Pancreas (tissue), 10 donors: Measurements from ENCODE around the gene TSPAN14. TPM values are rescaled to one million over a fixed set of nuclear protein-coding genes. Genes with fewer than 3 reads are reported as not detected.
"Not testable (repeated sequence)": the region's sequence is repeated elsewhere in the genome, so short reads cannot be mapped to it uniquely, and the experiment has no call there.

Experiments used
- ATAC-seq, 4 donors: fragments of 200-7000 bp; cut with Tn5 transposase; one replicate each; pipeline versions ENCODE4 v1.8.0 to v1.9.1; 2020; ENCODE audit warnings: mild to moderate bottlenecking in 4 of 4, moderate library complexity in 4 of 4
- DNase-seq, 6 donors: peaks; one replicate each; pipeline ENCODE4 v3.0.0-alpha.2; 2020
- FAIRE-seq: peaks from 2 replicates; lab custom pipeline; 2012; peaks lifted over from hg19 to GRCh38; lab: Jason Lieb, UNC
- H3K27ac ChIP-seq, 4 donors: fragments of 200-600 bp; sonication (generic); 1 replicate in 3 of 4; 2 replicates in 1 of 4; pipeline versions ENCODE4 v1.5.0 to v1.8.0; 2020
- H3K27me3 ChIP-seq, 4 donors: fragments of 200-600 bp; one replicate each; pipeline ENCODE4 v1.8.0; 2021
- H3K36me3 ChIP-seq, 3 donors: fragments of 200-600 bp; sonication (generic) in 1 of 3; one replicate each; pipeline versions ENCODE4 v1.5.0 to v1.8.0; 2020 to 2021
- H3K4me1 ChIP-seq, 3 donors: fragments of 200-600 bp; one replicate each; pipeline ENCODE4 v1.8.0; 2021
- H3K4me3 ChIP-seq, 4 donors: fragments of 200-600 bp; sonication (generic) in 2 of 4; one replicate each; pipeline versions ENCODE4 v1.5.0 to v1.8.0; 2020 to 2021
- H3K9me3 ChIP-seq, 4 donors: fragments of 200-600 bp; one replicate each; pipeline ENCODE4 v1.8.0; 2021
- WGBS, 2 donors: extraction: QIAGEN DNeasy Blood & Tissue Kit; methylation state at CpG; one replicate each; pipeline ENCODE4 v1.1.7; 2013; 5-methylcytosine and 5-hydroxymethylcytosine counted together
- intact Hi-C, 3 donors: fragments of 100-400 bp; cut with DNase I; formaldehyde crosslinking; loops; one replicate each; pipeline versions ENCODE4 v1.11.1 to v1.14.2; 2022
- polyA plus RNA-seq, 2 donors: library from polyadenylated mRNA; stranded (reverse); fragments of 200-250 nt; gene quantifications; one replicate each; pipeline ENCODE4 v1.2.3, GENCODE V29; 2013
- total RNA-seq, 6 donors: library from RNA; stranded (reverse); fragmentation: NEBNext Ultra II Directional in 4 of 6; extraction: Animal tissue kit (Norgen Biotek cat#: 25700) in 4 of 6; gene quantifications; one replicate each; pipeline versions ENCODE4 v1.2.1 to v1.2.4, GENCODE V29; 2021 to 2023
- TF ChIP-seq, protein P1 (sequence below), 4 donors: fragments of 200-600 bp; sonication (generic) in 3 of 4; IDR thresholded peaks; one replicate each; pipeline versions ENCODE4 v1.5.0 to v1.8.0; 2021; ENCODE audit warnings: antibody characterized with exemption in 4 of 4
- donor health status: healthy with polysubstance abuse.
- donor health status: DM: no; HTN: no; CAD: no; lungs with moderate emphysema.
- donor health status: DM: no; HTN: no; CAD: no.
- donor health status: control.
- donor health status: control.
- donor health status: Bipolar disorder and iron deficiency.
- donor health status: DM: yes; HTN: yes; CAD: no.
- donor health status: DM: no; HTN: no; CAD: no.
- donor health status: DM: no; HTN: no; CAD: no.
- donor health status: DM: yes; HTN: yes; CAD: no.

TSPAN14 gene
- total and polyA plus RNA-seq, 8 donors: 10.6 to 61.9 (median 23.2) TPM

DNA sequence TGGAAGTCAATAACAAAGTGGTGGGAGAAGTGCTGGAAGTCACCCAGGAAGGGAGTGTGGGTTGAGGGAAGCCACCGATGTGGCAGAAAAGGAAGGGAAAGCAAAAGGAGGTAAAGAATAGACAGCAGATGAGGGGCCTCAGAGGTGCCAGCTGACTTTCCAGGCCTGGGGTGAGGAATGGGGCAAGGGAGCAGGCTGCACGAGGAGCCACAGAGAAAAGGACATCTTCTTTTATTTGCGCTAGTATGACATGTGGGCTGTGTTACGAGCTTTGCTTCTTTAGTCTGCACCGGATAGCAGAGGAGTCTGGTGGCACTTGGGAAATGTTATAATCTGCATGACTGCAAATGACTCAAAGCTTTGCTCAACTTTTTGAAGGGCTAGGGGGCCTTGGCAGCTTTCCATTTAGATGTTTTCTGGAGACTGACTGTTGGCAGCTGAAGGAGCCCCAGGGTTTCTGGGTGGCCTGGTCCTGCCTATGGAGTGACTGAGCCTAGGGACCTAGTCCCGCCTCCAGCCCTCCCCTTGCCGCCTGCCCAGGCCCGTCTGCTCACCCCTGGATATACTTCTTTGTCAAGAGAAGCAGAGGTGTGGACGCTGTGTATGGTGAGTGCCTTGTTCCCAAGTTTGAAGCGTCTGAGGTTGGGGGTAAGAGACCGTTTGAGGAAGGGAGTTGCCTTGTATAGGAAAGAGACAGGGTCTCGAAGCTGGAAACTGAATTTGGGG lies 40.7 kb upstream of the TSPAN14 start:
- Histone ChIP-seq H3K27me3 (no peaks in the 10 kb centered on the region), H3K36me3 (no peaks in the 10 kb centered on the region), H3K27ac (peak overlapping the region in 2 of 4 donors; percentile 29 to 33), H3K4me1 (peaks cover 0 to 14% (median 7%) of the 10 kb centered on the region in 3 donors), H3K9me3 (no peaks in the 10 kb centered on the region), H3K4me3 (no peak overlapping the region)
- TF ChIP-seq, protein P1, sequence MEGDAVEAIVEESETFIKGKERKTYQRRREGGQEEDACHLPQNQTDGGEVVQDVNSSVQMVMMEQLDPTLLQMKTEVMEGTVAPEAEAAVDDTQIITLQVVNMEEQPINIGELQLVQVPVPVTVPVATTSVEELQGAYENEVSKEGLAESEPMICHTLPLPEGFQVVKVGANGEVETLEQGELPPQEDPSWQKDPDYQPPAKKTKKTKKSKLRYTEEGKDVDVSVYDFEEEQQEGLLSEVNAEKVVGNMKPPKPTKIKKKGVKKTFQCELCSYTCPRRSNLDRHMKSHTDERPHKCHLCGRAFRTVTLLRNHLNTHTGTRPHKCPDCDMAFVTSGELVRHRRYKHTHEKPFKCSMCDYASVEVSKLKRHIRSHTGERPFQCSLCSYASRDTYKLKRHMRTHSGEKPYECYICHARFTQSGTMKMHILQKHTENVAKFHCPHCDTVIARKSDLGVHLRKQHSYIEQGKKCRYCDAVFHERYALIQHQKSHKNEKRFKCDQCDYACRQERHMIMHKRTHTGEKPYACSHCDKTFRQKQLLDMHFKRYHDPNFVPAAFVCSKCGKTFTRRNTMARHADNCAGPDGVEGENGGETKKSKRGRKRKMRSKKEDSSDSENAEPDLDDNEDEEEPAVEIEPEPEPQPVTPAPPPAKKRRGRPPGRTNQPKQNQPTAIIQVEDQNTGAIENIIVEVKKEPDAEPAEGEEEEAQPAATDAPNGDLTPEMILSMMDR (IDR thresholded peaks at IDR 0.05): no peak
- ATAC-seq: peak in 1 of 4 donors; percentile 10
- FAIRE-seq: no peak
- DNase-seq: no peak
- whole genome bisulfite sequencing, 2 donors: 88 to 89% methylated on average over 12 of the region's 12 CpGs
- intact Hi-C loops: no loop called here

DNA sequence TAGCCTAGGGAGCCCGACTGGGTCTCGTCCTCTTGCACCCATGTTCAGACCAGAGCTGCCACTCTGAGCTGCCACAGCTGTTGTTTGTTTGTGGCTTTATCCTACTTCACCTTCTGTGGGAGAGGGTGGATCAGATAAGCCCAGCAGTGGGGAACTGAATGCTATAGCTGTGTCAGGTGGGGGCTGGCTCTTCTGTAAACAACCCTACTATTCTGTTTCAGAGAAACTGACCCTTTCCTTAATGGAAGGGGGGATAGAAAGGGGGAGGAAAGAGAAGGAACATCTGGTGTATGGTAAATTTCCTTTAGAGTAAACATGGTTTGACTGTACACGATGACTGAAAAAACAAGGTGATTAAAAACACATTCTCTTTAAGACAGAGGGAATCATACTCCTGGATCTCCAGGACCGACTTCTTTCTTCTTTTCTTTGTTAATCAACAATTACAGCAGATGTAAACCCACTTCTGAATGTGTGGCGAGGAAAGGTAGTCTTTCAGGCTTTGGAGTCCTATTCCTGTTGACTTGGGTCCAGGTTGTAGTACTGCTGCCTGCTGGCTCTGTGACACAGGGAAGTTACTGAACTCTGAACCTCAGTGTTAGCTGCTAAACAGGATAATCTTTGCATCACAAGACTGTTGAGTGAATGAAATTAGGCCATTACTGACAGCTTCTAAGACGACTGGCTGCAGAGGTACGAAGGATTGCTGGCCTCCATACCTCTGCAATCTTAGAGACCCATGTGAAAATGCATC lies 39.8 kb upstream of the TSPAN14 start:
- H3K27ac ChIP-seq: peak overlapping the region in 2 of 4 donors; percentile 29 to 33
- H3K4me3 ChIP-seq: no peak overlapping the region

DNA sequence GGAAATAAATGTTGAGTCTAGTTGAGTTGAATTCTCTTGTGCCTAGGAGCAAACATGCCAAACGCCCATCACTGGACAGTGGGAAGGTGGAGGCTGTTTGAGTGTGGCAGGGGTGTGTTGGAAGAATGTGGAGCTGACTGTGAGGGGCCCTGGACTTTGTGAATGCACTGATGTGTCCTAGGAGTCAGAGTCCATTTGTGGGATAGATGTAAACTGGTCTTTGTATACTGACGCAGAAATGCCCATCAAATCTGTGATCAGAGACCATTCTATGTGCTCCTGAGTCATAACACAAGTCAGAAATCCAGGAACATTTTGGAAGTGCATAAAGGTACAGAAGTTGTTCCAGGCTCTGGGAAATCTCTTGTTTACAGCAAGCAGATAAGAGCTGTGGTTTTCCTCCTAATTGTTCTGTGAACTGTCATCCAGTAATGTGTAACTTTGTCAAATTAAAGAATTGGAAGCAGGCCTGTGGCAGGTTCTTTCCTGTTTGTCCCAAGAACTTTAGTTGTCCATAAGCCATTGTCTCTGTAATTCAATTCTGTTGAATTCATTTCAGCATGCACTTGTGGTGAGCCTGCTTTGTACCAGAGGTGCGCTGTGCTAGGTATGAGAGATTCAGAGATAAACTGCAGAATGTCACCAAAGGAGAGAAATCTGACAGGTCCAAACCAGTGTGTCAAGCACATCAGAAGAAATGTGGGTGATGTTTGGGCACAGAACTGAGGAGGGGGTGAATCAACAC lies 38.2 kb upstream of the TSPAN14 start:
- DNase-seq (no peak), FAIRE-seq (no peak), ATAC-seq (no peak)
- Histone ChIP-seq H3K27ac (peak overlapping the region in 1 of 4 donors; percentile 23), H3K36me3 (no peaks in the 10 kb centered on the region), H3K4me3 (no peak overlapping the region), H3K9me3 (no peaks in the 10 kb centered on the region), H3K27me3 (no peaks in the 10 kb centered on the region), H3K4me1 (peaks cover 0 to 14% (median 7%) of the 10 kb centered on the region in 3 donors)
- TF ChIP-seq, protein P1 (IDR thresholded peaks at IDR 0.05): no peak
- intact Hi-C loops: no loop called here
- WGBS, 2 donors: 70 to 71% methylated on average over 3 of the region's 3 CpGs

More for the DNA sequence above, 39.8 kb upstream of the TSPAN14 start:
- Histone ChIP-seq H3K4me1 (peaks cover 0 to 14% (median 7%) of the 10 kb centered on the region in 3 donors), H3K27me3 (no peaks in the 10 kb centered on the region), H3K9me3 (no peaks in the 10 kb centered on the region), H3K36me3 (no peaks in the 10 kb centered on the region)
- FAIRE-seq (no peak), ATAC-seq (peak; percentile 56 to 72 (median 66)), DNase-seq (no peak)
- intact Hi-C loops: no loop called here
- TF ChIP-seq, protein P1 (IDR thresholded peaks at IDR 0.05): no peak
- WGBS, 2 donors: 36 to 40% methylated on average over 7 of the region's 7 CpGs

DNA sequence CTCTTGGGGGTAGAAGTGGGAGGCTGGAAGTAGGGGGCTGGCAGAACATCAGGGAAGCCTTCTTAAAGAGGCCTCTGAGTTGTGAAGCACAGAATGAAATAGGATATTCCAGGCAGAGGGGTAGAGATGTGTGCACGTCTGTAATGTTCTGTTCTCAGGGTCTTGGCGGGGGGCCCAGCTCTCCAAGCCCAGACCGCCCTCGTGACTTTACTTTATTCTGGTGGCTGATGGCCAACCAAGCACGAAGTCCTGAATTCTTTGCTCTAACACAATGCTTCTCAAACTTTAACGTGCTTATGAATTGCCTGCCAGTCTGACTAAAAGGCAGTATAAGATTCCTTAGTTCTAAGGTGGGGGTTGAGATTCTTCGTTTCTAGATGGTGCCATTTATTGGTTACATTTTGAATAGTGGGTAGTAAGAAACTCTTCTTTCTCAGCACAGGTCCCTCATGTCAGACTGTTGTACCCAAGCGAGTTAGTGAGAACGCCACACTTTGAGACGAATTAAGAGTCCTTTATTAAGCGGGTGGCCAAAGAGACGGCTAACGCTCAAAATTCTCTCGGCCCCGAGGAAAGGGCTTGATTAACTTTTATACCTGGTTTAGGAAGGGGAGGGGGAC lies 37.5 kb upstream of the TSPAN14 start:
- TF ChIP-seq, protein P1 (IDR thresholded peaks at IDR 0.05): no peak
- H3K27me3 ChIP-seq: no peaks in the 10 kb centered on the region
- FAIRE-seq: no peak
- H3K27ac ChIP-seq: peak overlapping the region in 1 of 4 donors; percentile 23
- intact Hi-C loops: no loop called here
- peak in 2 of 4 donors; percentile 15 to 20 for ATAC-seq
- no peaks in the 10 kb centered on the region for H3K36me3 ChIP-seq
- H3K9me3 ChIP-seq: no peaks in the 10 kb centered on the region
- DNase-seq: no peak
- WGBS, 2 donors: 76% methylated on average over 15 of the region's 15 CpGs
- no peak overlapping the region for H3K4me3 ChIP-seq
- peaks cover 0 to 10% (median under 1%) of the 10 kb centered on the region in 3 donors for H3K4me1 ChIP-seq

DNA sequence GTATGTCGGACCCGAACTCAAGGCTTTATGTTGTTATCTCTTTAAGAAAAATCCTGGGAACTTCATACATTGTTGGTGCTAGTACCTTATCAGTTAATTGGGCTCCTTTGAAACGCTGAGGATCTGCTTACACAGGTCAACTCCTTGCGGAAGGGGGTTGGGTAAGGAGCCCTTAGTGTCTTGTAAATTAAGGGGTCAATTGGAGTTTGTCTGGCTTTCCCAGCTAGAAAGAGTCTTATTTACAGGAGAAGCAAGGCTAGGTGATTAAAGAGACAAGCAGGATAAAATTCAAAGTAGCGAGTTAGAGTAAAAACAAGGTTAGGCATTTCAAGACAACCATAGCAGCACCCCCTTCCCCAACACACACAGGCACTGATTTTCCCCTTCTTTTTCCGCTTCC lies 36.9 kb upstream of the TSPAN14 start:
- H3K27me3 ChIP-seq, H3K4me3 ChIP-seq, FAIRE-seq: not testable (repeated sequence)

More for the DNA sequence above, 36.9 kb upstream of the TSPAN14 start:
- ATAC-seq, H3K36me3 ChIP-seq, H3K9me3 ChIP-seq, intact Hi-C loops, DNase-seq, H3K27ac ChIP-seq, H3K4me1 ChIP-seq: not testable (repeated sequence)
- 77 to 82% methylated on average over 6 of the region's 6 CpGs for WGBS, 2 donors
